ENCODE measurements around the gene PLEKHG4. TPM values are rescaled to one million over a fixed set of nuclear protein-coding genes. Genes with fewer than 3 reads are reported as not detected.

Gene PLEKHG4
- polyA plus RNA-seq, 1 experiment: 25.2 TPM

GRCh38 chr16:67259705-67260104 is 19.6 kb upstream of the PLEKHG4 start:
- TF ChIP-seq, protein P1, sequence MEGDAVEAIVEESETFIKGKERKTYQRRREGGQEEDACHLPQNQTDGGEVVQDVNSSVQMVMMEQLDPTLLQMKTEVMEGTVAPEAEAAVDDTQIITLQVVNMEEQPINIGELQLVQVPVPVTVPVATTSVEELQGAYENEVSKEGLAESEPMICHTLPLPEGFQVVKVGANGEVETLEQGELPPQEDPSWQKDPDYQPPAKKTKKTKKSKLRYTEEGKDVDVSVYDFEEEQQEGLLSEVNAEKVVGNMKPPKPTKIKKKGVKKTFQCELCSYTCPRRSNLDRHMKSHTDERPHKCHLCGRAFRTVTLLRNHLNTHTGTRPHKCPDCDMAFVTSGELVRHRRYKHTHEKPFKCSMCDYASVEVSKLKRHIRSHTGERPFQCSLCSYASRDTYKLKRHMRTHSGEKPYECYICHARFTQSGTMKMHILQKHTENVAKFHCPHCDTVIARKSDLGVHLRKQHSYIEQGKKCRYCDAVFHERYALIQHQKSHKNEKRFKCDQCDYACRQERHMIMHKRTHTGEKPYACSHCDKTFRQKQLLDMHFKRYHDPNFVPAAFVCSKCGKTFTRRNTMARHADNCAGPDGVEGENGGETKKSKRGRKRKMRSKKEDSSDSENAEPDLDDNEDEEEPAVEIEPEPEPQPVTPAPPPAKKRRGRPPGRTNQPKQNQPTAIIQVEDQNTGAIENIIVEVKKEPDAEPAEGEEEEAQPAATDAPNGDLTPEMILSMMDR (IDR thresholded peaks at IDR 0.05; ENCODE audit: insufficient read depth, low read depth, low read length): no peak
- ChIA-PET CTCF (interaction anchor here (0.9 to 6.5 kb wide), 14 partner anchors 10 to 221 kb away, joined by 3 to 56 read pairs (median 8); partner anchors contain the start of genes ATP6V0D1, FHOD1, SLC9A5 and TPPP3), POLR2A (no interaction called here)
- Histone ChIP-seq H3K36me3 (ENCODE audit: control insufficient read depth, insufficient read depth, low read length) (no peaks in the 10 kb centered on the region; the same call in none of the 2 replicates), H3K4me3 (ENCODE audit: low read depth, low read length) (no peak overlapping the region), H3K27me3 (ENCODE audit: control insufficient read depth, insufficient read depth, low read length) (no peaks in the 10 kb centered on the region)
- no peak for DNase-seq (ENCODE audit: low read depth)

- no peaks in the 10 kb centered on the region; the same call in none of the 2 replicates for H3K36me3 ChIP-seq (ENCODE audit: control insufficient read depth, insufficient read depth, low read length)
- H3K4me3 ChIP-seq (ENCODE audit: low read depth, low read length): no peak overlapping the region
- CTCF ChIA-PET: interaction anchor here (0.5 to 6.5 kb wide), 42 partner anchors 9 to 220 kb away, joined by 3 to 56 read pairs (median 4); partner anchors contain the start of genes ATP6V0D1, FHOD1, KCTD19 and LRRC36
- POLR2A ChIA-PET: interaction anchor here (0.6 kb wide), 1 partner anchor 18 kb away, joined by 3 read pairs; the partner anchor contains the start of gene PLEKHG4
- DNase-seq (ENCODE audit: low read depth): no peak
- H3K27me3 ChIP-seq (ENCODE audit: control insufficient read depth, insufficient read depth, low read length): no peaks in the 10 kb centered on the region
- TF ChIP-seq, protein P1 (IDR thresholded peaks at IDR 0.05; ENCODE audit: insufficient read depth, low read depth, low read length): peak; percentile 73
Observed at GRCh38 chr16:67260426-67261063, 18.8 kb upstream of the PLEKHG4 start.

GRCh38 chr16:67263201-67263600 is 16.1 kb upstream of the PLEKHG4 start:
- H3K4me3 ChIP-seq (ENCODE audit: low read depth, low read length): no peak overlapping the region
- H3K36me3 ChIP-seq (ENCODE audit: control insufficient read depth, insufficient read depth, low read length): no peaks in the 10 kb centered on the region
- H3K27me3 ChIP-seq (ENCODE audit: control insufficient read depth, insufficient read depth, low read length): no peaks in the 10 kb centered on the region
- CTCF ChIA-PET: interaction anchor here (1.4 to 1.8 kb wide), 2 partner anchors 13 to 76 kb away, joined by 3 to 4 read pairs; no protein-coding TSS in a partner anchor
- no peak for DNase-seq (ENCODE audit: low read depth)
- POLR2A ChIA-PET: no interaction called here
- TF ChIP-seq, protein P1 (IDR thresholded peaks at IDR 0.05; ENCODE audit: insufficient read depth, low read depth, low read length): no peak

- ChIA-PET CTCF (interaction anchor here (0.7 to 2.0 kb wide), 4 partner anchors 12 to 434 kb away, joined by 4 to 6 read pairs (median 5); partner anchors contain the start of gene NAE1), POLR2A (no interaction called here)
- Histone ChIP-seq H3K27me3 (ENCODE audit: control insufficient read depth, insufficient read depth, low read length) (no peaks in the 10 kb centered on the region), H3K36me3 (ENCODE audit: control insufficient read depth, insufficient read depth, low read length) (no peaks in the 10 kb centered on the region), H3K4me3 (ENCODE audit: low read depth, low read length) (no peak overlapping the region)
- TF ChIP-seq, protein P1 (IDR thresholded peaks at IDR 0.05; ENCODE audit: insufficient read depth, low read depth, low read length): 0 out of 2 replicates have a peak, but pooled peaks have one; percentile 2
- DNase-seq (ENCODE audit: low read depth): no peak
Observed at GRCh38 chr16:67264277-67264676, 15.1 kb upstream of the PLEKHG4 start.

DNA sequence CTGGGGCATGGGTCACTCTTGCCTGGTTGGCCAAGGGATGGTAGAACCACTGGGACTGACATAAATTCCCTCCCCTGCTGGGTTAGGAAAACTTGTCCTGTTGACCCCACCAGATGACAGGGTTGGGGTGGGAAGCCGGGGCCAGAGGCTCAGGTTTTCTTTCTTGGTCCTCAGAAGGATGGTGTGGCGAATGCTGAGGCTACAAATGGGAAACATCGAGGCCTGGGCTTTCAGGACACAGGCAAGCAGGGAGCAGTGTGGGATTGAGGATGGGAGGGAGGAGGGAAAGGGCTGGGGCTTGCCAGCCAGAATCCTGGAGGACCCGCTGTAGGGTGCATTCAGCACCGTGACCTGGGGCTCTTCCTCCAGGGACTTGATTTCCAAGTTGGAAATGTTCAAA is 14.5 kb upstream of the PLEKHG4 start:
- DNase-seq (ENCODE audit: low read depth): no peak
- ChIA-PET POLR2A (no interaction called here), CTCF (interaction anchor here (1.0 to 2.0 kb wide), 5 partner anchors 11 to 73 kb away, joined by 3 to 6 read pairs (median 4); no protein-coding TSS in a partner anchor)
- H3K36me3 ChIP-seq (ENCODE audit: control insufficient read depth, insufficient read depth, low read length): no peaks in the 10 kb centered on the region
- no peaks in the 10 kb centered on the region for H3K27me3 ChIP-seq (ENCODE audit: control insufficient read depth, insufficient read depth, low read length)
- H3K4me3 ChIP-seq (ENCODE audit: low read depth, low read length): no peak overlapping the region
- TF ChIP-seq, protein P1 (IDR thresholded peaks at IDR 0.05; ENCODE audit: insufficient read depth, low read depth, low read length): no peak

Measured in BJ (cell line).